OCI-LY1 (cell line): ENCODE results near the gene A4GNT.

Source experiments
- H2AFZ ChIP-seq: fragments of 200-600 bp; sonication (generic), shearing (Covaris generic); 2 replicates; pipeline ENCODE4 v1.6.0; 2014; ENCODE audit warnings: antibody characterized with exemption, mild to moderate bottlenecking, low read length
- H3F3A ChIP-seq: fragments of 200-600 bp; sonication (generic), shearing (Covaris generic); 2 replicates; pipeline ENCODE4 v1.6.0; 2014; ENCODE audit warnings: mild to moderate bottlenecking, antibody characterized with exemption, low read length, moderate library complexity; ENCODE audit not compliant: insufficient read depth
- H3K27ac ChIP-seq: fragments of 200-600 bp; sonication (generic); 2 replicates; pipeline ENCODE4 v1.5.1; 2014; ENCODE audit warnings: low read length, mixed run types, mild to moderate bottlenecking, low read depth; ENCODE audit not compliant: poor library complexity, severe bottlenecking
- H3K27me3 ChIP-seq: fragments of 200-600 bp; sonication (generic); 2 replicates; pipeline ENCODE4 v1.6.0; 2014; ENCODE audit warnings: antibody characterized with exemption, mild to moderate bottlenecking, low read length, moderate library complexity; ENCODE audit not compliant: insufficient read depth
- H3K36me3 ChIP-seq: fragments of 200-600 bp; sonication (generic); 2 replicates; pipeline ENCODE4 v1.6.1; 2014; ENCODE audit warnings: mild to moderate bottlenecking, antibody characterized with exemption, low read length, moderate library complexity, mixed read lengths; ENCODE audit not compliant: insufficient read depth
- H3K4me1 ChIP-seq: fragments of 200-600 bp; sonication (generic); 2 replicates; pipeline ENCODE4 v1.5.1; 2014; ENCODE audit warnings: mild to moderate bottlenecking, low read length, moderate library complexity; ENCODE audit not compliant: insufficient read depth, severe bottlenecking
- H3K4me2 ChIP-seq: fragments of 200-600 bp; sonication (generic), shearing (Covaris generic); 2 replicates; pipeline ENCODE4 v1.6.1; 2014; ENCODE audit warnings: low read length
- H3K4me3 ChIP-seq: fragments of 200-600 bp; sonication (generic); 2 replicates; pipeline ENCODE4 v1.5.1; 2014; ENCODE audit warnings: low read length, low read depth, mild to moderate bottlenecking, mixed read lengths; ENCODE audit not compliant: poor library complexity, severe bottlenecking
- H3K79me2 ChIP-seq: fragments of 200-600 bp; shearing (Covaris generic); 2 replicates; pipeline ENCODE4 v1.6.1; 2016; ENCODE audit warnings: mixed run types, low read length, mixed read lengths; ENCODE audit not compliant: insufficient read depth
- H3K9ac ChIP-seq: fragments of 200-600 bp; sonication (generic), shearing (Covaris generic); 2 replicates; pipeline ENCODE4 v1.6.1; 2014; ENCODE audit warnings: mild to moderate bottlenecking, low read length, mixed read lengths
- H3K9me2 ChIP-seq: fragments of 200-600 bp; sonication (generic), shearing (Covaris generic); 2 replicates; pipeline ENCODE4 v1.6.1; 2014; ENCODE audit warnings: low read depth, mild to moderate bottlenecking, low read length, mixed read lengths
- H3K9me3 ChIP-seq: fragments of 200-600 bp; shearing (Covaris generic); 2 replicates; pipeline ENCODE4 v1.6.1; 2014; ENCODE audit warnings: low read length, mixed read lengths
- H4K20me1 ChIP-seq: fragments of 200-600 bp; sonication (generic), shearing (Covaris generic); 2 replicates; pipeline ENCODE4 v1.6.0; 2016; ENCODE audit warnings: mild to moderate bottlenecking, low read length; ENCODE audit not compliant: insufficient read depth
- CTCF ChIP-seq: fragments of 200-600 bp; sonication (generic), shearing (Covaris generic); IDR thresholded peaks from 2 replicates; pipeline ENCODE4 v1.5.1; 2017; ENCODE audit warnings: mild to moderate bottlenecking, antibody characterized with exemption, low read length, moderate library complexity, mixed read lengths
- EZH2 ChIP-seq: fragments of 200-600 bp; sonication (generic), shearing (Covaris generic); IDR thresholded peaks from 2 replicates; pipeline ENCODE4 v1.8.0; 2017; ENCODE audit warnings: borderline replicate concordance, mixed run types, mild to moderate bottlenecking, antibody characterized with exemption, low read length, moderate library complexity, mixed read lengths

A4GNT gene

GRCh38 chr3:138079901-138080300, 52.3 kb downstream of the A4GNT start:
- no peaks in the 10 kb centered on the region for H3K36me3 ChIP-seq
- no peaks in the 10 kb centered on the region for H3K9me2 ChIP-seq
- no peaks in the 10 kb centered on the region for H3F3A ChIP-seq

GRCh38 chr3:138078901-138079344, 53.3 kb downstream of the A4GNT start:
- no peaks in the 10 kb centered on the region for H3K9me2 ChIP-seq
- H3K4me3 ChIP-seq = no peak overlapping the region
- H3F3A ChIP-seq = no peaks in the 10 kb centered on the region
- no peak overlapping the region for H3K27ac ChIP-seq
- no peaks in the 10 kb centered on the region for H3K4me1 ChIP-seq
- no peaks in the 10 kb centered on the region for H3K9me3 ChIP-seq
- no peak overlapping the region for H3K9ac ChIP-seq
- no peaks in the 10 kb centered on the region for H3K36me3 ChIP-seq
- no peaks in the 10 kb centered on the region for H4K20me1 ChIP-seq
- no peaks in the 10 kb centered on the region for H3K79me2 ChIP-seq
- no peak overlapping the region for H2AFZ ChIP-seq
- TF ChIP-seq CTCF = no peak
- peaks cover 5% of the 10 kb centered on the region for H3K27me3 ChIP-seq
- H3K4me2 ChIP-seq = no peak overlapping the region

More at GRCh38 chr3:138079901-138080300, 52.3 kb downstream of the A4GNT start:
- H3K9ac ChIP-seq = no peak overlapping the region
- H3K4me1 ChIP-seq = no peaks in the 10 kb centered on the region
- H3K4me2 ChIP-seq = no peak overlapping the region
- H3K27me3 ChIP-seq = peaks cover 5% of the 10 kb centered on the region
- no peak overlapping the region for H3K4me3 ChIP-seq
- H3K27ac ChIP-seq = no peak overlapping the region
- no peaks in the 10 kb centered on the region for H3K79me2 ChIP-seq
- TF ChIP-seq EZH2 = no peak
- no peak for TF ChIP-seq CTCF
- no peaks in the 10 kb centered on the region for H4K20me1 ChIP-seq
- no peak overlapping the region for H2AFZ ChIP-seq
- no peaks in the 10 kb centered on the region for H3K9me3 ChIP-seq

GRCh38 chr3:138078096-138078495, 54.1 kb downstream of the A4GNT start:
- H3K36me3 ChIP-seq = no peaks in the 10 kb centered on the region
- TF ChIP-seq CTCF (no peak), EZH2 (no peak)
- no peak overlapping the region for H3K4me2 ChIP-seq
- H3K9me2 ChIP-seq = no peaks in the 10 kb centered on the region
- no peaks in the 10 kb centered on the region for H3F3A ChIP-seq
- H3K4me1 ChIP-seq = no peaks in the 10 kb centered on the region
- H3K9ac ChIP-seq = no peak overlapping the region
- peaks cover 5% of the 10 kb centered on the region for H3K27me3 ChIP-seq
- H3K4me3 ChIP-seq = no peak overlapping the region
- H4K20me1 ChIP-seq = no peaks in the 10 kb centered on the region
- H3K79me2 ChIP-seq = no peaks in the 10 kb centered on the region
- no peaks in the 10 kb centered on the region for H3K9me3 ChIP-seq
- H2AFZ ChIP-seq = no peak overlapping the region
- H3K27ac ChIP-seq = no peak overlapping the region
